NB4 (cell line): Measurements from ENCODE around the gene DUSP7.

ENCODE experiments used
- DNase-seq: peaks from one replicate; pipeline ENCODE4 v3.0.0; 2010; ENCODE audit warnings: low read depth
- H3K4me3 ChIP-seq: one replicate; pipeline ENCODE4 v1.5.1; 2011; ENCODE audit warnings: mild to moderate bottlenecking, low read depth, low read length, moderate library complexity
- MYC ChIP-seq: IDR thresholded peaks from 2 replicates; pipeline ENCODE4 v1.6.1; 2011; ENCODE audit warnings: low read depth, low read length
- POLR2A ChIP-seq: IDR thresholded peaks from 2 replicates; pipeline ENCODE4 v1.6.1; 2011; ENCODE audit warnings: mild to moderate bottlenecking; ENCODE audit not compliant: insufficient read length; ENCODE audit errors: extremely low read depth
- TF ChIP-seq, protein P1 (sequence below): IDR thresholded peaks from 2 replicates; pipeline ENCODE4 v1.6.1; 2011; ENCODE audit warnings: low read depth, low read length
- TF ChIP-seq, protein P2 (sequence below): IDR thresholded peaks from one replicate; pipeline ENCODE4 v1.5.1; 2012; ENCODE audit warnings: low read depth, low read length

The DUSP7 gene

DNA sequence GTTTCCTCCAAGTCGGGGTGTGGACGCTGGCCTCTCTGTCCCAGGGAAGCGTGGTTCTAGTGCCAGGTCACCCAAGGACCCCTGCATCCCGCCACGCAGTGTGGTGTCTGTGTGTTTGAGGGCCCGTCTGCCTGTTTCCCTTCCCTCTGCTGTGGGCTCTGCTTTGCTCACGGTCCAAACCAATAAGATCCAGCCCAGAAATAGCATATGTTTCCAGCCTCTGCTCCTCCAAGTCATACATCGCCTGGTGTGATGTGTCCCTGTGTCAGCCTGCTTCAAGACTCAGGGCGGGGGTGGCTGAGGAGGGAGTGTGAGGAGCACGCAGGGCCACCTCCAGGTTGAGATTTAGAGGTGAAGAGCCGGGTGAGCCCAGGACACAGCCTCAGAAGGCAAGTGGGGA lies 38.8 kb downstream of the DUSP7 start:
- no peak for DNase-seq
- H3K4me3 ChIP-seq = no peak overlapping the region
- TF ChIP-seq, protein P1, sequence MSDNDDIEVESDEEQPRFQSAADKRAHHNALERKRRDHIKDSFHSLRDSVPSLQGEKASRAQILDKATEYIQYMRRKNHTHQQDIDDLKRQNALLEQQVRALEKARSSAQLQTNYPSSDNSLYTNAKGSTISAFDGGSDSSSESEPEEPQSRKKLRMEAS = no peak

DNA sequence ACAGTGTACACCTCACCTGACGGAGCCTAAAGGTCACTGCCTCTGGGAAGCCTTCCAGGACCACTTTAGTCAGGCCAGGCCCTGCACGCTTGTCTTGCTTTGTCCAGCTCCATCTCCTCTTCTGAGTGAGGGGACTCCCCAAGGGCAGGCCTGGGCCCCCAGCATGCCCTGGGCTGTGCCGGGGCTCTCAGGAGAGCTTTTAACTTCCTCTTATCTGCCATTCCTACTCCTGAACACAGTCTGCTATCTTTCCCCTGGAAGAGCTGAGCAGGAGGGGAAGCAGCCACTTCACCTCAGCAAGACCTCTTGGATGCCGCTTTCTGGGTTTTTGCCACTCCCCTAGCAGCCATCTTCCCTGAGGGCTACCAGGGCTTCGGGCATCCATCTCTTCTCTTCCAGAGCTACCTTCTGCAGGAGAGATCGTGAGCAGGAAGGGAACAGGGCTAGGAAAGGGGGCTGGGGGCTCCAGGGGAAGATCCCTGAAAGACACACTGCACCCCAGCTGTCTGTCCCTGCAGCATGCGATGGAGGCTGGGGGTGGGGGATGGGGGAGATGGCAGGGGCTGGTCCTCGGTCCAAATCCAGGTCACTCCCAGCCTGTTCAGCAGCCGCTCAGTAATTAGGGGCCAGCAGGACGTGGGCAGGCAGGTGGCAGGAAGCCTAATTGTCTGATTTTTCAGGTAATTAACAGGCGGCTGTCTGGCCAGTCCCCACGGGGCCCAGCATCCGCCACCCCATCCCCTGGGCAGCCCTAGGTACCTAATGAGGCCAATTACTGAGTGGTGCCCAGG lies 40.7 kb downstream of the DUSP7 start:
- peak; percentile 47 for DNase-seq
- H3K4me3 ChIP-seq = no peak overlapping the region
- TF ChIP-seq, protein P1 = no peak
- no peak for TF ChIP-seq POLR2A
- TF ChIP-seq MYC = no peak
- TF ChIP-seq, protein P2, sequence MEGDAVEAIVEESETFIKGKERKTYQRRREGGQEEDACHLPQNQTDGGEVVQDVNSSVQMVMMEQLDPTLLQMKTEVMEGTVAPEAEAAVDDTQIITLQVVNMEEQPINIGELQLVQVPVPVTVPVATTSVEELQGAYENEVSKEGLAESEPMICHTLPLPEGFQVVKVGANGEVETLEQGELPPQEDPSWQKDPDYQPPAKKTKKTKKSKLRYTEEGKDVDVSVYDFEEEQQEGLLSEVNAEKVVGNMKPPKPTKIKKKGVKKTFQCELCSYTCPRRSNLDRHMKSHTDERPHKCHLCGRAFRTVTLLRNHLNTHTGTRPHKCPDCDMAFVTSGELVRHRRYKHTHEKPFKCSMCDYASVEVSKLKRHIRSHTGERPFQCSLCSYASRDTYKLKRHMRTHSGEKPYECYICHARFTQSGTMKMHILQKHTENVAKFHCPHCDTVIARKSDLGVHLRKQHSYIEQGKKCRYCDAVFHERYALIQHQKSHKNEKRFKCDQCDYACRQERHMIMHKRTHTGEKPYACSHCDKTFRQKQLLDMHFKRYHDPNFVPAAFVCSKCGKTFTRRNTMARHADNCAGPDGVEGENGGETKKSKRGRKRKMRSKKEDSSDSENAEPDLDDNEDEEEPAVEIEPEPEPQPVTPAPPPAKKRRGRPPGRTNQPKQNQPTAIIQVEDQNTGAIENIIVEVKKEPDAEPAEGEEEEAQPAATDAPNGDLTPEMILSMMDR = no peak

DNA sequence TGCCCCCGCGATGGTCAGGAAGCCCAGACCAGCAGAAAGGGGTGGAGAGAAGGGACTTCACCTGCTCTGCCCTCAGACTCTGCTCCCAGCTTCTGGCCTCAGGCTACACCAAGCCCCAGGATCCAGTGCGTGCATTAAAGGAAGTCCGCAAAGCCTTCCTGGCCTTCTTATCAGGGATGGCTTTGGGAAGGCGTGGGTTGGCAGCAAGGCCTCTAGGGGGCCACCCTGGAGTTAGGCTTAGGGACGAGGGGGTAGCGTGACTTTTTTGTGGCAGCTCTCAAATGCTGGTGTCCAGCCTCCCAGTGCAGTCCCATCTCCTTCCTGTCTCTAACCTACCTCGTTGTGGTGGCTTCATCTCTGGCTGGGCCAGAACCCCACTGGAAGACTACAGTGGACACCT lies 41.8 kb downstream of the DUSP7 start:
- peak; percentile 70 for DNase-seq

DNA sequence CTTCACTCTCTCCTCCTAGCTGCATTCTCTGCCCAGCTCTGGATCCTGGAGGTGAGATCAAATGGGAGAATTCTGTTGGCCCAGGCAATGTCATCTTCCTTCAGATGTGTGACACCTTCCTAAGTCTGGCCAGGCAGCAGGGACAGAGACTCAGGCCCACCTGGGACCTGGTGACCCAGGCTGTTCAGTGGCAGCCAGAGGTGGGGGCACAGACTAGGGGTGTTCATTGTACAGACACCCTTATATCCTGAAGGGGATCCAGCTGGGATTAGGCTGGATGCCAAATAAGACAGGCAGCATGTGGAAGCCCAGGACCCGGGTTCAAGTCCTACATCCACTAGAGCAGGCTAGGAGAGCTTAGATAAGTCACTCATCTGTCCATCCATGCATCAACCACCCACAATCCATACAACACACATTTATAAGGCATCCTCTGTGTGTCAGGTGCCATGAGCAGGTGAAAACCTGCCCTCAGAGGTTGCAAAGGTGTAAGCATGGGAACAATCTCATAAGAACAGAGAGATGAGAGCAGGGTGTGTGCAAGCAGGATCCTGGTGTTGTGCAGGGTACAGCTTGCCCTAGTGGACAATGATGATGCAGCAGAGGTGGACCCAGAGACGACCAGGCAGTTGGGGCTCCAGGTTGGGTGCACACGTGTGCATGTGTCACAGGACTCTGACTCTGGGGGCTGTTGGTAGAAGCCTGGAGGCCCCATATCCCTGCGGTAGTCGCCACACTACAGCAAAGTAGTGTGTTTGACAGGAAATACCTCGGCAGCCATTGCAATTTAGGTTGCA lies 42.4 kb downstream of the DUSP7 start:
- no peak overlapping the region for H3K4me3 ChIP-seq
- TF ChIP-seq POLR2A (no peak), MYC (no peak)
- TF ChIP-seq, protein P1 = no peak
- TF ChIP-seq, protein P2 = peak; percentile 7
- DNase-seq = no peak

More for the DNA sequence above, 41.8 kb downstream of the DUSP7 start:
- TF ChIP-seq, protein P1 = no peak
- TF ChIP-seq, protein P2 = peak; percentile 61
- TF ChIP-seq MYC = no peak
- no peak for TF ChIP-seq POLR2A
- H3K4me3 ChIP-seq = no peak overlapping the region

DNA sequence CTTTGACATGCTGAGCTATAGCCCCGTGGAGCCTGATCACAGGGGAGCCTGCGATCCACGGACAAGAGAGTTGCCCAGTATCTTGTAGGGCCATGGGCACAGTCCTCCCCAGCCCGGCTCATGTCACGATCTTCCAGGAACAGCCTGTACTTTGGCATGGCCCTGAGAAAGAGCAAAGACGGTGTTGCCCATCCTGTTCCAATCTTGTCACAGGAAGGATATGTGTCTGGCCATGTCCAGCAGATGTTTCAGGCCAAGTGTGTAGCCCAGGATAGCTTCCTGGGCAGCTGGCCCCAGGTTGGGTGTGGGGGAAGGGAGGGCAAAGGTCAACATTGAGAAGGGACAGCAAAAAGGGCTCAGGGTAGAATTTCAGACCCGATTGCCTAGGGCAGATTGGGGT lies 43.7 kb downstream of the DUSP7 start:
- TF ChIP-seq MYC (no peak), POLR2A (no peak)
- TF ChIP-seq, protein P1 = no peak
- TF ChIP-seq, protein P2 = no peak

DNA sequence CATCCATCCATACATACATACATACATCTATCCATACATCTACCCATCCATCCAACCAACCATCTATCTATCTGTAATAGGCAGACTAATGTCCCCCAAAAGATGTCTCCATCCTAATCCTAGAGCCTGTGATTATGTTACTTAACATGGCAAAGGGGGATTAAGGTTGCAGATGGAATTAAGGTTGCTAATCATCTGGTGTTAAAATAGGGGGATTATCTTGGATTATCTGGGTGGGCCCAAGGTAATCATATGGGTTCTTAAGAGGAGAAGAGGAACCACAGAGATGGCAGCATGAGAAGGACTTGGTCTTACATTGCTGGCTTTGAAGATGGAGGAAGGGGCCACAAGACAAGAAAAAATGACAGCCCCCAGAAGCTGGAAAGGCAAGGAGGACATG lies 45.9 kb downstream of the DUSP7 start:
- no peak for DNase-seq
- no peak overlapping the region for H3K4me3 ChIP-seq
- TF ChIP-seq, protein P2 = no peak
- TF ChIP-seq MYC (no peak), POLR2A (no peak)
- TF ChIP-seq, protein P1 = no peak

More for the DNA sequence above, 43.7 kb downstream of the DUSP7 start:
- no peak overlapping the region for H3K4me3 ChIP-seq
- DNase-seq = no peak
